Activated T-cell treated with anti-CD3 and anti-CD28 coated beads, Interleukin-2, amount 50 U/mL, for 72 hours (primary cell): ENCODE data around the gene ENO2. TPM values are rescaled to one million over a fixed set of nuclear protein-coding genes. Genes with fewer than 3 reads are reported as not detected.
"Not testable (repeated sequence)": the region's sequence is repeated elsewhere in the genome, so short reads cannot be mapped to it uniquely, and the experiment has no call there.

Experiments
- ATAC-seq, 2 donors: fragments of 150-1000 bp; cut with Tn5 transposase; replicated peaks in 1 of 2; 2 replicates each; pipeline ENCODE4 v1.10.0; 2021; ENCODE audit warnings: moderate library complexity in 2 of 2, mild to moderate bottlenecking in 1 of 2
- DNase-seq, 2 donors: peaks; one replicate each; pipeline ENCODE4 v3.0.0; 2021 to 2022; ENCODE audit warnings: mixed read lengths in 1 of 2
- H3K27ac Mint-ChIP-seq: one replicate; pipeline ENCODE4 v1.8.0; 2022; ENCODE audit warnings: mild to moderate bottlenecking, moderate library complexity, mixed read lengths
- H3K27me3 Mint-ChIP-seq: one replicate; pipeline ENCODE4 v1.8.0; 2022; ENCODE audit warnings: low read depth, mixed read lengths
- H3K36me3 Mint-ChIP-seq, 2 donors: one replicate each; pipeline ENCODE4 v1.8.0; 2022; ENCODE audit warnings: mixed read lengths in 2 of 2, mild to moderate bottlenecking in 1 of 2; ENCODE audit not compliant: insufficient read depth in 2 of 2
- H3K4me1 Mint-ChIP-seq: one replicate; pipeline ENCODE4 v1.8.0; 2022; ENCODE audit warnings: low read depth, mixed read lengths
- H3K4me3 Mint-ChIP-seq, 2 donors: one replicate each; pipeline ENCODE4 v1.8.0; 2022; ENCODE audit warnings: mild to moderate bottlenecking in 2 of 2, mixed read lengths in 2 of 2, moderate library complexity in 2 of 2
- H3K9me3 Mint-ChIP-seq, 2 donors: one replicate each; pipeline ENCODE4 v1.8.0; 2022; ENCODE audit warnings: mixed read lengths in 2 of 2
- total RNA-seq, 2 donors: library from RNA; stranded (reverse); gene quantifications; one replicate each; pipeline ENCODE4 v1.2.3, GENCODE V29; 2022

ENO2 gene
- total RNA-seq, 2 donors from 2014 or later, result 115 to 145 TPM

DNA sequence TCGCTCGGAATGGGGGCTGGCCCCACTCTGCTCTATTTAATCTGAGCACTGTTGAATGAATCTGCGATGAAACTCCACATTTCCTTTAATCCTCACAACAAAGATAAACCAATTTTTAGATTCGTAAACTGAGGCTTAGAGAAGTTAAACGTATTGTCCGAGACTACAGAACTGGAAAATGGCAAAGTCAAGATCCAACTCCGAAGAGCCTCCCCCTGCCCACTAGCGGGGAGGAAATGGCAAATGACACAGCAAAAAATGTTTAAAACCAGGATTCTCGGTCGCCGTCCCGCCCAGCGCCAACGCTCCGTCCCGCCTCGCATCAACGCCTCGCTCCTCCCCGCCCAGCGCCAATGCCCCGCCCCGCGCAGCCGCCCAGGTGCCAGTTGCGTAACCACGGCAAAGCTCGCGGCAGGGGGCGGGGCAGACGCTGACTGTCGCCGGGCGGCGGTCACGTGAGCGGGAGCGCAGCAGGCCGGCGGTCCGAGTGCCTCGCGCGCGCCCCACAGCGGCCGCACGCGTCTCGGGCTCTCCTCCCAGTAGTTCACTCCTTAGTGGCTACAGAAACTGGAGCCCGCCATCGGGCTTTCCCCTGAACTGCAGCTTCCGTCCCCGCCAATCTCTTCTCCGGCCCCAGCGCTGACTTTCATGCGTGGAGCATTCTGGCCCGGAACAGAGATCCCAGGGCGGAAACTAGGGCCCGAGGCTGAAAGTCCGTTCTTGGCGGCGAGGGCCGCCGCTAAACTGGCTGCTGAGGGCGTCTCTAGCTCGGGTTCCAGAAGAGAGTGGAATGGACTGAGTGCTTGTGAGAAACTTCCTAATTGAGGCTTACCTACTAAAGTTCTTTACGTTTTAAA is 23.4 kb upstream of the ENO2 start:
- ATAC-seq, result peak; percentile 96
- Mint-ChIP-seq H3K36me3 (no peaks in the 10 kb centered on the region), H3K4me3 (peak overlapping the region; percentile 79 to 91)

DNA sequence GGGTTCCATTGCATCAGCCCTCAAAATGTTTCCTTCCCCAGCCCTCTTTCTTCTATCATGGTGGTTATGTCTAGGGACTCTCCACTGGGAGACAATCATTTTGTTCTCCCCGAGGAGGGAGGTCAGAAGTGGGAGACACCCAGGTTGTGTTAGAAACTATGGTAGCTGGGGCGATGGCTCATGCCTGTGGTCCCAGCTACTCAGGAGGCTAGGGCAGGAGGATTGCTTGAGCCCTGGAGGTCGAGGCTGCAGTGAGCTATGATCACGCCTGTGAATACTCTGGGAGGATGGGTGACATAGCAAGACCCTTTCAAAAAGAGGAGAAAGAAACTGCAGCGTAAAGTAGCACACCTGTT is 22.8 kb upstream of the ENO2 start:
- Mint-ChIP-seq H3K36me3 (no peaks in the 10 kb centered on the region), H3K4me1 (peaks cover 31% of the 10 kb centered on the region), H3K27ac (peak overlapping the region; percentile 93), H3K9me3 (no peaks in the 10 kb centered on the region), H3K27me3 (no peaks in the 10 kb centered on the region), H3K4me3 (peak overlapping the region; percentile 79 to 91)
- ATAC-seq, result peak; percentile 3 to 10
- DNase-seq, result no peak

More for the DNA sequence above, 23.4 kb upstream of the ENO2 start:
- Mint-ChIP-seq H3K9me3 (no peaks in the 10 kb centered on the region), H3K4me1 (peaks cover 31% of the 10 kb centered on the region), H3K27ac (peak overlapping the region; percentile 97), H3K27me3 (no peaks in the 10 kb centered on the region)
- DNase-seq, result peak; percentile 99 to 100

DNA sequence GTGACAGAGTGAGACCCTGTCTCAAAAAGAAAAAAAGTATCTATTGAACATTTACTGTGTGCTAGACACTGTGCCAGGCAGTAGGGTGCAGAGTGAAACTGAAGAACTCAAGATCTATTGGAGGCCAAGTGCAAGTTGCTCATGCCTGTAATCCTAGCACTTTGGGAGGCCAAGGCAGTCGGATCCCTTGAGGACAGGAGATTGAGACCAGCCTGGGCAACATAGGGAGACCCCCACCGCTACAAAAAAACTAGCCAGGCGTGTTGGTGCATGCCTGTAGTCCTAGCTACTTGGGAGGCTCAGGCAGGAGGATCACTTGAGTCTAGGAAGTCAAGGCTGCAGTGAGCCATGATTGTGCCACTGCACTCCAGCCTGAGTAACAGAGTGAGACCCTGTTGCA is 21.7 kb upstream of the ENO2 start:
- Mint-ChIP-seq H3K4me1 (peaks cover 31% of the 10 kb centered on the region), H3K27ac (peak overlapping the region; percentile 69), H3K4me3 (peak overlapping the region; percentile 79 to 91)
- not testable (repeated sequence) for ATAC-seq, H3K27me3 Mint-ChIP-seq, H3K36me3 Mint-ChIP-seq, DNase-seq, H3K9me3 Mint-ChIP-seq

DNA sequence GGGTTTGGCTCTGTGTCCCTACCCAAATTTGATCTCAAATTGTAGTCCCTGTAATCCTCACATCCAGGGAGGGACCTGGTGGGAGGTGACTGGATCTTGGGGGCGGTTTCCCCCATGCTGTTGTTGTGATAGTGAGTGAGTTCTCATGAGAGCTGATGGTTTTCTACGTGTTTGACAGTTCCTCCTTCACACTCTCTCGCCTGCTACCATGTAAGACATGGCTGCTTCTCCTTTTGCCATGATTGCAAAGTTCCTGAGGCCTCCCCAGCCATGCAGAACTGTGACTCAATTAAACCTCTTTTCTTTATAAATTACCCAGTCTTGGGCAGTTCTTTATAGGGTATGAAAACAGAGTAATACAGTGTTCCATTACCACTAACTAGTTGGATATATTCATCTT is 20.1 kb upstream of the ENO2 start:
- no peaks in the 10 kb centered on the region for H3K9me3 Mint-ChIP-seq
- no peaks in the 10 kb centered on the region for H3K27me3 Mint-ChIP-seq
- H3K4me1 Mint-ChIP-seq, result peaks cover 32% of the 10 kb centered on the region
- H3K4me3 Mint-ChIP-seq, result no peak overlapping the region
- DNase-seq, result no peak
- ATAC-seq, result no peak
- no peaks in the 10 kb centered on the region for H3K36me3 Mint-ChIP-seq
- no peak overlapping the region for H3K27ac Mint-ChIP-seq

DNA sequence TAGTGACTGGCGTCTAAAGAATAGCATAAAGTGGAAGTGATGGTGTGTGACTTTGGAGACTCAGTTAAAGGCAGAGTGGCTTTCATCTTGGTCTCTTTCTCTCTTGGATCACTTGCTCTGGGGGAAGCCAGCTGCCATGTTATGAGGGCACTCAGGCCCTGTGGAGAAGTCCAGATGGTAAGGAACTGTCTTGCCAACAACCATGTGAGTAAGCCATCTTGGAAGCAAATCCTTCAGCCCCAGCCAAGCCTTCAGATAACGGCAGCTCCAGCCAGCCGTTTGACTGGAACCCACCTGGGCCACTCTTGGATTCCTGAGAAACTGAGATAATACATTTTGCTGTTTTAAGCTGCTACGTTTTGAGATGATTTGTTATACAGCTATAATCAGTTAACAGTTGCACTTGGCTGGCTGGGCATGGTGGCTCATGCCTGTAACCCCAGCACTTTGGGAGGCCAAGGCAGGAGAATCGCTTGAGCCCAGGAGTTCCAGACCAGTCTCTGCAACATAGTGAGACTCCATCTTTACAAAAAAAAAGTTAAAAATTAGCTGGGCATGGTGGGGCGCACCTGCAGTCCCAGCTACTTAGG is 17.4 kb upstream of the ENO2 start:
- peaks cover 22% of the 10 kb centered on the region for H3K4me1 Mint-ChIP-seq
- H3K36me3 Mint-ChIP-seq, result no peaks in the 10 kb centered on the region
- H3K9me3 Mint-ChIP-seq, result no peaks in the 10 kb centered on the region
- DNase-seq (no peak), ATAC-seq (no peak)
- no peak overlapping the region for H3K4me3 Mint-ChIP-seq
- H3K27me3 Mint-ChIP-seq, result no peaks in the 10 kb centered on the region
- no peak overlapping the region for H3K27ac Mint-ChIP-seq

DNA sequence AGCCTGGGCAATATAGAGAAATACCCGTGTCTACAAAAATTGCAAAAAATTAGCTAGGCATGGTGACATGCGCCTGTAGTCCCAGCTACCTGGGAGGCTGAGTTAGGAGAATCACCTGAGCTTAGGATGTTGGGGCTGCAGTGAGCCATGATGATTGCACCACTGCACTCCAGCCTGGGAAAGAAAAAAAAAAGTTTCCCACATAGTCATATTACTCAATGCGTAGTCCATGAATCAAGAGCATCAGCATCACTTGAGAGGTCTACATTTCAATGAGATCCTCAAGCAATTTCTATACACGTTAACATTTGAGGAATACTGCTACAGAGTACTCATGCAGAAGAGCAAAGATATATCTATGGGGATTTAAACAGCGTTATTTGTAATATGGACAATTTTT is 15.0 kb upstream of the ENO2 start:
- H3K4me1 Mint-ChIP-seq, result peaks cover 14% of the 10 kb centered on the region
- no peak overlapping the region for H3K4me3 Mint-ChIP-seq
- no peaks in the 10 kb centered on the region for H3K9me3 Mint-ChIP-seq
- no peak for ATAC-seq
- DNase-seq, result no peak
- no peaks in the 10 kb centered on the region for H3K36me3 Mint-ChIP-seq
- no peaks in the 10 kb centered on the region for H3K27me3 Mint-ChIP-seq
- H3K27ac Mint-ChIP-seq, result no peak overlapping the region

DNA sequence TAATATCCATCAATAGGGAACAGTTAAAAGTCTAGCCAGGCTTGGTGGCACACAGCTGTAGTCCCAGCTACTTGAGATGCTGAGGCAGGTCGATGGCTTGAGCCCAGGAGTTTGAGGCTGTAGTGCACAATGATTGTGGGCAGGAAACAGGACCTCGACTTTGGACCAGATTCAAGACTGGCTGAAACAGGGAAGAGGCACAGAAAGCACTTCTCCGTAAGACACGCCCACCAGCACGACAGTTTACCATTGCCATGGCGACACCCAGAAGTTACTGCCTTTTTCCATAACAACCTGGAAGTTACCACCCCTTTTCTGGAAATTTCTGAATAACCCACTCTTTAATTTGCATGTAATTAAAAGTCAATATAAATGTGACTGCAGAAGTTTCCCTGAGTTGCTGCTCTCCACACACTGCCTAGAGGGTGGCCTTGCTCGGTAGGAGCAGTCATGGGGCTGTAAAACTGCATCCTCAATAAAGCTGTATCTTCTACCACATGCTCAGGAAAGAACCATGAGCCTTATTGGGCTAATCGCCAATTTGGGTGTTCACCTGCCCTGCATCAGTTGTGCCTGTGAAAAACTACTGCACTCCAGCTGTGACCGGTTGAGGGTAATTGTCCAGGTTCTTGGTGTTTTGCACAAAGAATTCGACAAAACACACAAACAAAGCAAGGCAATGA is 14.4 kb upstream of the ENO2 start:
- Mint-ChIP-seq H3K27ac (no peak overlapping the region), H3K9me3 (no peaks in the 10 kb centered on the region)
- DNase-seq, result no peak

DNA sequence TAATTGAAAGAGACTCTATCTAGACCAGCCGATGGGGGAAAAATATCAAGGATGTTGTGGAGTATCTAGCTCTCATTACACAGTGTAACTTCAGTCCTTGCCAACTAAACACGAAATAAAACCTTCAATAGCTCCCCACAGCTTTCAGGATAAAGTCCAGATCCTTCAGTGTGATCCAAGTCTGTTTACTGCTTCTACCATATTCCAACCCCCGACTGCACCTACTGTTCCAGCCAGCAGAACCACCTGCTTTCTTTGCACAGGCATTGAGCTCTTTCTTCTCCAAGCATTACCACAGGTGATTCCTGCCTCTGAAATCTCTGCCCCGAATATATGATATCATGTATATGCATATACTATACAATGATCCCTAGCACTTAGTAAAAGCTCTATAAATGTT is 11.9 kb upstream of the ENO2 start:
- no peak for ATAC-seq
- Mint-ChIP-seq H3K4me1 (peaks cover 14% of the 10 kb centered on the region), H3K27me3 (no peaks in the 10 kb centered on the region), H3K36me3 (no peaks in the 10 kb centered on the region), H3K27ac (no peak overlapping the region), H3K4me3 (no peak overlapping the region), H3K9me3 (no peaks in the 10 kb centered on the region)
- no peak for DNase-seq

More for the DNA sequence above, 14.4 kb upstream of the ENO2 start:
- Mint-ChIP-seq H3K36me3 (no peaks in the 10 kb centered on the region), H3K4me1 (peaks cover 14% of the 10 kb centered on the region), H3K4me3 (no peak overlapping the region), H3K27me3 (no peaks in the 10 kb centered on the region)
- no peak for ATAC-seq

DNA sequence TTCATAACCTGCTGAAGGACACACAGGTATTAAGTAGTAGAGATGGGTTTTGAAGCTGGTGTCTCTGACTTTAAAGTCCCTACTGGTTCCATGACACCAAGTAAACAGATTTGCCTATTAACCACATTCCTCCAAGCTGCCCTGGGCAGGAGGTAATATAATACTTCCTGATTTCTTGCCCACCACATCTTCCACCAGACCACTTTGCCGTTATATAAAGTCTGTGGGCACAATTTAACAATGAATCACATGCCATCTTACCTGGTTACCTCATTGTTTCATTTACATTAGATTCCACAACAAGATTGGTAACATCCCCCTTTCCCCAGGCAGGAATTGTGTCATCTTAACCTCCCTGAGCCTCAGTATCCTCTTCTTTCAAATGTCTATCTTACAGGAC is 10.7 kb upstream of the ENO2 start:
- Mint-ChIP-seq H3K9me3 (no peaks in the 10 kb centered on the region), H3K27me3 (no peaks in the 10 kb centered on the region), H3K4me1 (peaks cover 14% of the 10 kb centered on the region), H3K4me3 (no peak overlapping the region), H3K36me3 (no peaks in the 10 kb centered on the region), H3K27ac (no peak overlapping the region)
- ATAC-seq (no peak), DNase-seq (no peak)

DNA sequence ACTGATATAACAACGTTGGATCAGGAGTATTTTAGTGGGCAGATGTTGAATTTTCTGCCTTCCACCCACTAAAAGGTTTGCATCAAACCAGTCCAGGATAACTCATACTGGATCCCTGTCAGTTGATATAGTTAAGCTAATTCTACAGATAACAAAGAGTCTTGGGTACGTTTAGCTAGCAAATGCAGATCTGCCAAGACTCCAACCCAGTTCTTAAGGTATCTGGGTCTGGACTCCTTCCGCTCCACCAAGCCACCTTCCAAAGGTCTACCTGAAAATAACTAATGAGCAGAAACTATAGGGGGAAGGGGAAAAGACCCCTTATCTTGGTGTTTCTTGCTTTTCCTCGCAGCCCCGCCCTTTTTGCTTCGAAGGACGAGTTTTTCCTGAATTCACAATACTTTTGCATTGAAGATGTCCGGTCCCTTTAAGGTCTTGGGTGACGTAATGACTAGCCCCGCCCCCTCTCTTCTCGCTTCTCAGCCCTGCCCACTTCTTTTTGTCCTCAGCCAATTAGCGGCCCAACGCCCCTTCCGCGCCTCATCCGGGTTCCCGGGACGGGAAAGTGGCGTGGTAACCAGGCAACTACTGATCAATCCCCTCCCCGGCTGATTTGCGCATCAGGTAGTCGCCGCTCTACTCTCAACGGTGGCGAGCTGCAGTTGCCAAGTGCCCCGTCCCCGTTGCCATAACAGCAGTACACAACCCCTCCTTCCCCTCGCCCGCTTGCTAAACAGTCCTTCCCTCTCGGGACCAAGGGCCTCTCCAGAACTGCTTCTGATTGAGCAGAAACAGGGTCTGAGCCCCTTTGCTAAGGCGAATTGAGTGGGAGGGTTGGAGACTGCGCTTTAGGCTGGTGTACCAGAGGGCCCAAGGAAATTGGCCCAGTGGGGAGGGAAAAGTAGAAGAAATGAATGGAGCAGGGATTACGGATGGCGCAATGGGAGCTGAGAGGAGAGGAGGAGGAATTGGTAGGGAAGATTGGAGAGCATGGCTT is 9.8 kb upstream of the ENO2 start, which contains the start of gene LRRC23:
LRRC23 (plus strand) TSS at position 543 of the 997 bp plus-strand sequence. CDS start 812 bp downstream, outside the sequence.
- peaks cover 10% of the 10 kb centered on the region for H3K4me1 Mint-ChIP-seq
- ATAC-seq (peak; percentile 95 to 98), DNase-seq (peak; percentile 97 to 98)
- no peaks in the 10 kb centered on the region for H3K27me3 Mint-ChIP-seq
- H3K4me3 Mint-ChIP-seq, result no peak within 1 kb of the TSS
- no peaks in the 10 kb centered on the region for H3K36me3 Mint-ChIP-seq
- no peak within 1 kb of the TSS for H3K27ac Mint-ChIP-seq
- H3K9me3 Mint-ChIP-seq, result no peaks in the 10 kb centered on the region

DNA sequence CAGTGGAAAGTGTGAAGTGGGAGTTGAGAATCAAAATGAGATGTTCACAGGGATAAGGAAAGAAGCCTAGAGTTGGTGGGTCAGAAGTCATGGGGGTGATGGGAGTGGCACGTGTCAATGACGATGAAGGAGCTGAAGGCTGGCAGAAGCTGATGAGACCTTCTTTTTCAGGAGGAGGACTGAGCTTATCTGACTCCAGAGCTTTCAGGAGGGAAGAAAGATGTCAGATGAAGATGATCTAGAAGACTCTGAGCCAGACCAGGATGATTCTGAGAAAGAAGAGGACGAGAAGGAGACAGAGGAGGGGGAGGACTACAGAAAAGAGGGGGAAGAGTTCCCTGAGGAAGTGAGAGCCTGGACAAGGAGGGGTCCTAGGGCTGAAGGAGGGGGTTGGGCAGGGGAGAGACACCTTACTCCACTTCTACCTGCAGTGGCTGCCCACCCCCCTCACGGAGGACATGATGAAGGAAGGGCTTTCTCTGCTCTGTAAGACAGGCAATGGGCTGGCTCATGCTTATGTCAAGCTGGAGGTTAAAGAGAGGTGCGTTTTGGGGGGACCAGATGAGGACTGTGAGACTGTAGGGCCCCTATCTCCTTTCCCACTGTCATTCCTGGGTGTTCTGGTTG is 8.9 kb upstream of the ENO2 start:
- H3K9me3 Mint-ChIP-seq, result no peaks in the 10 kb centered on the region
- H3K4me1 Mint-ChIP-seq, result peaks cover under 1% of the 10 kb centered on the region
- H3K4me3 Mint-ChIP-seq, result no peak overlapping the region
- H3K27me3 Mint-ChIP-seq, result no peaks in the 10 kb centered on the region
- no peak for DNase-seq
- no peak for ATAC-seq
- no peak overlapping the region for H3K27ac Mint-ChIP-seq
- no peaks in the 10 kb centered on the region for H3K36me3 Mint-ChIP-seq

DNA sequence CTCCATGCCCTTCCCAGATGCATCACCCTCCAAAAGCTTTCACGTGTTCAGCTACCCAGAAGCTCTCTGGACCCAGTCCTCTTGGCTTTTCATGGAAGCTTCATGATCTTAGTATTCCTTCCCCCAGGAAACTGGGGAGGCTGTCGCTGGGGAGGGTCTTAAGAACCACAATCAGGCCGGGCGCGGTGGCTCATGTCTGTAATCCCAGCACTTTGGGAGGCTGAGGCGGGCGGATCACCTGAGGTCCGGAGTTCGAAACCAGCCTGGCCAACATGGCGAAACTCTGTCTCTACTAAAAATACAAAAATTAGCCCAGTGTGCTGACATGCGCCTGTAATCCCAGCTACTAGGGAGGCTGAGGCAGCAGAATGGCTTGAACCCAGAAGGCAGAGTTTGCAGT is 6.2 kb upstream of the ENO2 start:
- H3K36me3 Mint-ChIP-seq, H3K4me3 Mint-ChIP-seq, H3K27me3 Mint-ChIP-seq, H3K27ac Mint-ChIP-seq, H3K4me1 Mint-ChIP-seq, ATAC-seq, DNase-seq, H3K9me3 Mint-ChIP-seq: not testable (repeated sequence)
